HuH-7 (cell line): ENCODE results near the gene ZNF396.

Source experiments
- DNase-seq: peaks from one replicate; pipeline ENCODE4 v3.0.0; 2011; ENCODE audit warnings: low spot score

ZNF396 gene

DNA sequence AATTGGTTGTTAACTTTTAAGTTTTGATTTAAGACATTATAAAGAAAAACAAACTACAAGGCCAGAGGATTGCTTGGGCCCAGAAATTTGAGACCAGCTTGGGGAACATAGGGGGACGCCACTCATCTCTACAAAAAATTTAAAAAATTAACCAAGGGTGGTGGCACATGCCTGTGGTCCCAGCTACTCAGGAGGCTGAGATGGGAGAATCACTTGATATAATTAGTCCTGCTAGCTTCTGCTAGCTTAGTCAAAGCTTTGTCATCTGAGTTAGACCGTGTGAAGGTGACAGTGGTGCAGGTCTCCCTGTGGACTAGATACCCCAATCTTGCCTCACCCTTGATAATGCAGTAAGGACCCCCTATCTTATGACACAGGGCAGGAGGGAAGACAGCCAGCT, 6.0 kb upstream of the ZNF396 start:
- DNase-seq: no peak

DNA sequence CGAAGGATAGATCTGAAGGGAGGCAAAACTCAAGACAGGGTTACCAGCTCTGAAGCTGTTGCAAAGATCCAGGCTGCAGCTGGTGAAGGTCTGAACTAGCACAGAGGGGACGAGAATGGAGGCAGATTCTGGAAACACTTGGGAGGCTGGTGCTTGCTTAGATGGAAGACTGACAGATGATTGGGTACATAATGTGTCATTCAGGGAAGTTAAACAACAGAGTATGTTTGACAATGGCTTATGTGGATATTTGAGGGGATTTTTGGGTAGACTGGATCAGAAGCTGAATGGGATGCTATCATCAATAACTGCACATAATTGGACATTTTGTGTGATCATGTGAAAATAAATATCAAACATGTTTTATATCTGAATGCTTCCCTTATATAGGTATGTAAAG, 2.3 kb upstream of the ZNF396 start:
- DNase-seq: no peak

DNA sequence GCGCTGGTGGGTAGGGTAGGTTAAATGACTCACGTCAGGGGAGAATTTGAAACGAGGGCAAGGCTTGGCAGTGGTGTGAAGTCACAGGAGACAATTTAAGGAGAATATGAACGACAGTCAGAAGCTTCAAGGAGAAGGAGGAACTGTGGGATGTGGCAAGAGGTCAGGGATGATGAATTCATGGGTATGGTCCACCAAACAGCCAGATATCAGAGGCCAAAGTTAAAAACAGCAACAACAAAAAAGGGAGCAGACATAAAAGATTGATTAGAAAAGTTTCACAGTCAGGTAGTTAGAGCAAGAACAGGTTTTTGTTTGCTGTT, 1.4 kb upstream of the ZNF396 start:
- DNase-seq: no peak

DNA sequence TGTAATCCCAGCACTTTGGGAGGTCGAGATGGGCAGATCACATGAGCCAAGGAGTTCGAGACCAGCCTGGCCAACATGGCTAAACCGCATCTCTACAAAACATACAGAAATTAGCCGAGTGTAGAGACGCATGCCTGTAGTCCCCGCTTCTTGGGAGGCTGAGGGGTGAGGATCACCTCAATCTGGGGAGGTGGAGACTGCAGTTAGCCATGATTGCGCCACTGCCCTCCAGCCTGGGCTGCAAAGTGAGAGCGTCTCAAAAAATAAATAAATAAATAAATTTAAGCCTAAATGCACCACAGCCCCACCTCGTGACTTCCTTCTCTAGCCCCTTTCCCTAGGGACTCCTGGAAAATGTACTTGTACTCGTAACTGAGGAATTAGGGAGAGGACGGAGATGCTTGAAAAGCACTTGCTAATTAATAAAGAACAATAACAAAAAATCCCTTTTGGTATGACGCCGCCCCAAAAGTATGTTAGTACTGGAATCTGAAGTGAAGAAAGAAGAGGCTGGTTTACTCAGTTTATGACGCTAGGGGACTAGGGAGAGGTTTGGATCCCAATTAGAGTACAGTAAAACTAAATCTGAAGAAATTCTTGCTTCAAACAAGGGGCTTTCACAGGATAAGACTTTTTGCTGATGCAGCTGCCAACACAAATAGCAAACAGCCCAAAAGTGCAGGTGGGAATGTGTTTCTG, 887 bp upstream of the ZNF396 start:
- no peak for DNase-seq

DNA sequence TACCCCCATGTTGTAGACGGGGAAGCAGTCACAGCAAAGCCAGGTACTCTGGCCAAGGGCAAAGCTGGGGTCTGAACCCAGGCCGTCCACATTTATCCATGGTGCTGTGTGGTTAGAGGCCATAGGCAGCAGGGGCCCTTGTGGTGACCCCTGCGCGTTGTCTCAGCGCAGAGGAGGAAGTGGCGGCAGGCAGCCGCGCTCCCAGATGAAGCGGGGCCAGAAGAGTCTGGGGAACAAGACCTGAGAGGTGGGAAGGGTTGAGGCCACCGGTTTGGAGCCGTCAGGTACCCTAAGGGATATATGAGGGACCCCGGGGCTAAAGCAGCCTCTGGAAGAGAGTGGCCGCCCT, 770 bp downstream of the ZNF396 start:
- peak; percentile 44 for DNase-seq

DNA sequence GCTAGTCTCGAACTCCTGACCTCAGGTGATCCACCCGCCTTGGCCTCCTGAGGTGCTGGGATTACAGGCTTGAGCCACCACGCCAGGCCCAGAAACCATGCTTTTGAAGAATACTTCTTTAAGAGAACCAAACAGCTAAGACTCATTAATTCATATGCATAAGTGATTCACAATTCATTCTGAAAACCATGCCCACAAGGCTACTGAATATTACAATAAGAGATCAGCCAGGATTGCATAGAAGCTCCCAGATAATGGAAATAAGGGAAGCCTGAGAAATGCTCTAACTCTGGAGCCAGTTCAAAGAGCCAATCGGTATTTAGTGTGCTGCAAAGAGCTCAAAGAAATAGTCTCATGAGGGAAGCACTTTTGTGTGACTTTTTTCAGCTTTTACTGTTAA, 2.4 kb downstream of the ZNF396 start:
- no peak for DNase-seq

DNA sequence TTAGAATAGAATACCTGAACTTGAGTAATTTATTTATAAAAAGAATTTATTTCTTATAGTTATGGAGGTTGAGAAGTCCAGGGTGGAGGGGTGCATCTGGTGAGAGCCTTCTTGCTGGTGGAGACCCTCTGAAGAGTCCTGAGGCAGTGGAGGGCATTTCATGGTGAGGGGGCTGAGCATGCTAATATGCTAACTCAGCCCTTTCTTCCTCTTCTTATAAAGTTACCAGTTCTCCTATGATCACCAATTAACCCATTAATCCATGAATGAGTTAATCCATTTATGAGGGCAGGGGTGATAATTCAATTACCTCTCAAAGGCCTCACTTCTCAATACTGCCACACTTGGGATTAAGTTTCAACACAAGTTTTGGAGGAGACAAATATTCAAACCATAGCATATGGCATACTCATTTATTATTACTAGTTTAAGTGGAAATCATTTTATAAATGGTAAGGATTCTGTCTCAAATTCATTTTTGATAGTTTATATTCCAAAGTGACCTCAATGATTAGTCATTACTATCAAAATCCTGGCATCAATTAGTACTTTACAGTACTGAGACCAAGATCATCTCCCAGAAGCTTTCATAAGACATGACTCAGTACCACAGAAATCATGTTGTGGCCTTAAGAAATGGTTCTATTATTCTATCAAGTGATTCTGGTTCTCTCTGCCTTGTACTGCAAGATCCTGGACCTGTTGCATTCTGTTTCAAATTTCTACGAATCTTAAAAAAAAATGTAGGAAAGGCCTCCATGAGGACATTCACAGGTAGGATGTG, 5.5 kb downstream of the ZNF396 start:
- DNase-seq: no peak

DNA sequence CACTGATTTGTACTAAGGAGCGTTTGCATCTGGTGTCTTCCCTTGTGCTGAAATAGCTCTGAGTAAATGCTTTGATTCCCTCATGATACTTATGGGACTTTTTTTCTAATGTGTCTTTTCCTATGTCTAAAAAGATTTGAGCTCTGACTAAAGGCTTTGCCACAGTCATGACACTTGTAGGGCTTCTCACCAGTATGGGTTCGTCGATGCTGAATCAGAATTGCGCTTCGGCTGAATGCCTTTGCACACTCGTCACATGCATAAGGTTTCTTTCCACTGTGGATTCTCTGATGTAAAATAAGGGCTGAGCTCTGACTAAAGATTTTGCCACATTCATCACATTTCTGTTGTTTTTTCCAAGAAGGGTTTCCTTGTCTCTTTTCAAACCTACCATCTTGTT, 8.0 kb downstream of the ZNF396 start:
- no peak for DNase-seq

DNA sequence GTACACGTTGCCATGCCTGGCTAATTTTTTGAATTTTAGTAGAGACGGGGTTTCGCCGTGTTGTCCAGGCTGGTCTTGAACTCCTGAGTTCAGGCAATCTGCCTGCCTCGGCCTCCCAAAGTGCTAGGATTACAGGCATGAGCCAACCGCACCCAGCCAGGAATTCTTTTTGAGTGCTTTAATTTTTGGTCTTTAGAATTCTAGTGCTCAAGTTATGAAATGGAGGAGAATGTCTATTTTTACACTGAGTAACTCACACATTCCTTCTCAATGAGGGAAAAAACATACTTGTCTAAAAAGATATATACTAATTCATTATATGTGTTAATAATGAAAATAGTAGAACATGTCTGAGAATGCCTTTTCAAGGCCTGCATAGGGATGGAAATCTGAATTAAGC, 8.5 kb downstream of the ZNF396 start:
- no peak for DNase-seq

DNA sequence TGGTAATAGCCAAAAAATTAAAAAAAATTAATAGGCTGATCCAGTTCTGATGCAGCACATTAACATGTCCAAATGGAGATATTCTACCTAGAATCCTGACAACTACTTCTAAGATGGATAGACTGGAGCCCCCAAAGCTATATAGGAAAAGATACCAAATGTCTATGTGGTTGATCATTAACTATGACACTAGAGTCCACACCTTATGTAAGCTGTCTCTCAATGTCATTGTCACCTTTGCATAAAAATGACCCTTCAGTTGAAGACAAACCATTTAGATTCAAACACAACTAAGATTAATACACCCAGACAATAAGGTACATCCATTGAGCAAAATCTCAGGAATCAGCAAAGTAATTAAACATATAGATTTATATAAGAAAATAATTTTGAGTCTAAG, 14.6 kb downstream of the ZNF396 start:
- no peak for DNase-seq

DNA sequence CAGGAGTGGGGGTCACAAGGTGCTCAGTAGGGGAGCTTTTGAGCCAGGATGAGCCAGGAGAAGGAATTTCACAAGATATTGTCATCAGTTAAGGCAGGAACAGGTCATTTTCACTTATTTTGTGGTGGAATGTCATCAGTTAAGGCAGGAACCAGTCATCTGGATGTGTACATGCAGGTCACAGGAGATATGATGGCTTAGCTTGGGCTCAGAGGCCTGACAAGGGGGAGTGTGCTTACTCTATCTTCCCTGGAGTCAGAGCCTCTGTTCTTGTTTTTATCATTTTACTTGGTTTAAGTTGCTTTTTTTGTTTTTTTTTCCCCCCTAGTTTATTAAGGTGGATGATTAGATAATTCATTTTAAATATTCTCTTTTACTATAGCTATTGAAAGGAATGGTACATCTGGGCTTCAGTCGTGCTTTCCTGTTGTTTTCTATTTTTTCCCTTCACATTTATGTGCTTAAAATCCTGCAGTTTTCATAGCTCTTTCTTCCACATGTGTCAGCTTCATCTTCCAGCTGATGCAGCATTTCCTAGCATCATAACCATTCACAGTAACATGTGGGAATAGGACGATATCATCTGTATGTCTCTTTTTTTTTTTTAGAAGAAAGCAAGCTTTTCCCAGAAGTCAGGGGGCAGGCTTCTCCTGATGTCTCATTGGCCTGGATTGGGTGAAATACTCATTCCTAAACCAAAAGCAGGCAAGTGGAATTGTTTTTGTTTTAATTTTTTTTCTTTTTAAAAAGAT, 15.4 kb downstream of the ZNF396 start:
- DNase-seq: no peak

DNA sequence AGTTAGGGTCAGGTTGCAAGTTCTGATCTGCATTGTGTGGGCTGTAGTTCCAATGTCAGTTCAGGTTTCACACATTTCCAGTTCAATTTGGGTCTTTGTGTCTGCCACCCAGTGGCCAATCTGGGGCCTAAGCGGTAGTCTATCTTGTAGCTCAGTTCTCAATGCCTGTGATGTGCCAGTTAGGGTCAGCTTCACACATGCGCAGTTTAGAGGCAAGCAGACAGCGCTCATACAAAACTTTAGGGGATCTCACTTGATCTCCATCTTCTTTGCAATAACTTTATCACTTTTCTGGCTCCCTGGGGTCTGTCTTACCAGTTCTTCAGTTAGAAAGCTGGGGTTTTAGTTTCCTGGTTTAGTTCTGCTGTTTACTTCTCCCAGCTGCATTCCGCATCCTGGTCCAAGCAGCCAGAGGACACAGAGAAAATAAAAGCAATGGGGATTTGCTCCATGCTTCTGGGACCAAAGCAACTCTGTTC, 22.0 kb downstream of the ZNF396 start:
- DNase-seq: peak; percentile 48

DNA sequence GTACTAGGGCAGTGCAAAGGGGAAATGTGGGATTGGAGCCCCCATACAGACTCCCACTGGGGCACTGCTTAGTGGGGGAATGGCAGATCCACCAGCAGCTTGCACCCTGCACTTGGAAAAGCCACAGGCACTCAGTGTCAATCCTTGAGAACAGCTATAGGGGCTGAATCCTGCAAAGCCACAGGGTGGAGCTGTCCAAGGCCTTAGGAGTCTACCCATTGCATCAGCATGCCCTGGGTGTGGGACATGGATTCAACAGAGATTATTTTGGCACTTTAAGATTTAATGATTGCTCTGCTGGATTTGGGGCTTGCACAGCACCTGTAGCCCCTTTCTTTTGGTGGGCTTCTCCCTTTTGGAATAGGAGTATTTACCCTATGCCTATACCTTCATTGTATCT, 24.4 kb downstream of the ZNF396 start:
- no peak for DNase-seq

DNA sequence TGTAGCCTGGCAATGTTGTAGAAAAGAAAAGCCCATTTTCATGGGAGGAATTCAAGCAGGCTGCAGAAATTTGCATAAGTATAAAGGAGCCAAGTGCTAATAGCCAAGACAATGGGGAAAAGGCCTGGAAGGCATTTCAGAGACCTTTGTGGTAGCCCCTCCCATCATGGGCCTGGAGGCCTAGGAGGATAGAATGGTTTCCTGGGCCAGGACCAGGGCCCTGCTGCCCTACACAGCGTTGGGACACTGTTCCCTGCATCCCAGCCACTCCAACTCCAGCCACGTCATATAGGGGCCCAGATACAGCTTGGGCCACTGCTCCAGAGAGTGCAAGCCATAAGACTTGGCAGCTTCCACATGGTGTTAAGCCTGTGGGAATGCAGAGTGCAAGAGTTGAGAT, 24.9 kb downstream of the ZNF396 start:
- DNase-seq: no peak

DNA sequence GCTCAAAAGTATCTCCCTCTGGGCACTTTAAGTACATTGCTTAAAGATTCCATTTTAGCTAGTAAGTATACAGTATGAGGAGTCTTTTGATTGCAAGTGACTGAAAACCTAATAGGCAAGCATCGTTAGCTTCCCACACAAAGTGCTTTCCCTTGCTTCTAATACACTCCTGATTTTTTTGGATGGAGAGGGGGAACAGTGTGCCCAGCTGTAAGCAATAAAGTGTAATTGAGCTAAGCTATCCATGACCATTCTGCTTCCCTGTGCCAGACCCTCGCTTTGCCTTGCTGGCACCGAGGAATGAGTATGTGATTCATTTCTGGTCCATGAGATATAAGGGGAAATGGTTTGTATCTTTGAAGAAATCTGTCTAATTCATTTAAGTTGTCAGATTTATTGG, 29.1 kb downstream of the ZNF396 start:
- DNase-seq: no peak

DNA sequence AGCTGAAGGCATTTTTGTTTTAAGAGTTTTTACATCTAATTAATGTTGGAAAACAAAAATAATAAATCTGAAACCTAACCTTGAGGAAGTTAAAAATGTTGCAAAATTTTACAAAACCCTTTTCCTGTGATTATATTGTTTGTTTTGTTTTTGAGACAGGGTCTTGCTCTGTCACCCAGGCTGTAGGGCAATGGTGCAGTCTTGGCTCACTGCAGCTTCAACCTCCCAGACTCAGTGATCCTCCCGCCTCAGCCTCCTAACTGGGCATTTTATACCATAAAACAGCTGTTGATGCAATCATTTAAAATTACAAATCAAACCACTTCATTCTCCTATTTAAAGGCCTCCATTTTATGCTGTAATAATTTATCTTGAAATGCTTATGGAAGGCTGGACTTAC, 31.2 kb downstream of the ZNF396 start:
- DNase-seq: no peak

DNA sequence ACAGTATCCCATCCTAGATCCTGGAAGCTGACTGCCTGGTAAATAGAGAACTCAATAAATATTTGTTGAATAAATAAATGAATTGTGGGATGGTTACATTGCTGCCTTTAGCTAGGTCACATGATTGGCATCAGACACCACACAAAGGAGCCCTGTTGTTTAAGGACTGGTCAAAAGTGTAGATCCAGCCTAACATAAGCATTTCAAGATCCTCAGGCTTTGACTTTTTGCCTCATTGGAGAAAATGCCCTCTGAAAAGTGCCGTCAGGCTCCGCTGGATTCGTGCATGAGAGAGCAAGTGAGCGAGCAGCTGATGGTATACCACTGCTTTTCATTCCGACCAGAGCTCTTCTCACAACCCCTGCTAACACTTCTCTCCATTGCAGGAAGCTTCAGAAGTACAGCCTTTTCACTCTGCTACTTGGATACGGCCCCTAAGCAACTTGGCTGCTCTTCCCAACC, 31.6 kb downstream of the ZNF396 start:
- no peak for DNase-seq

DNA sequence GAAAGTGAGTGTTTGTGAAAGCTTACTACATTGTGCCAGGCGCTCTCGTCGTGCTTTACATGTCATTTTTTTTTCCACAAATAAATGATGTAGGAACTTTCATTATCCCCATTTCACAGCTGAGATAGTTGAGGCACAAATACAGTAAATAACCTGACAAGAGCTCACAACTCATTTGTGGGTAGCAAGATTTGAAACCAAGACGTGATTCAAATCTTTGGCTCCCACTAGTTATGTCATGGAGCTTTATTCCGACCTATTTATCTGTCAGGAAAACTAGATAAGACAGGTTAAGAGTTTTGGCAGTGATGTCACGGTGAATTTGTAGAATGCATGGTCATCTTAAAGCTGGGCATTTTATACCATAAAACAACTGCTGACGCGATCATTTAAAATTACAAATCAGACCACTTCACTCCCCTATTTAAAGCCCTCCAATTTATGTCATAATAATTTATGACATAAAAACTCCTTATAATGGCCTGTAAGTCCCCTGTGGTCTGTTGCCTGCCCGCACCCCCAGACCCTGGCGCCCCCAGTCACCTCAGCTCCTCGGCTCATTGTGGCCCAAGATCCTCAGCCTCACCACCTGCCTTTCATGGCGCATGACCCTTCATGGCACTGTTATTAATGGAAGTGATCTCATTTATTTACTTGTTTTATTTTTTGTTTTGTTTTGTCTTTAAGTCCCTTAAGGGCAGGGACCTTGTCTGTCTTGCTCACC, 32.2 kb downstream of the ZNF396 start:
- DNase-seq: no peak

DNA sequence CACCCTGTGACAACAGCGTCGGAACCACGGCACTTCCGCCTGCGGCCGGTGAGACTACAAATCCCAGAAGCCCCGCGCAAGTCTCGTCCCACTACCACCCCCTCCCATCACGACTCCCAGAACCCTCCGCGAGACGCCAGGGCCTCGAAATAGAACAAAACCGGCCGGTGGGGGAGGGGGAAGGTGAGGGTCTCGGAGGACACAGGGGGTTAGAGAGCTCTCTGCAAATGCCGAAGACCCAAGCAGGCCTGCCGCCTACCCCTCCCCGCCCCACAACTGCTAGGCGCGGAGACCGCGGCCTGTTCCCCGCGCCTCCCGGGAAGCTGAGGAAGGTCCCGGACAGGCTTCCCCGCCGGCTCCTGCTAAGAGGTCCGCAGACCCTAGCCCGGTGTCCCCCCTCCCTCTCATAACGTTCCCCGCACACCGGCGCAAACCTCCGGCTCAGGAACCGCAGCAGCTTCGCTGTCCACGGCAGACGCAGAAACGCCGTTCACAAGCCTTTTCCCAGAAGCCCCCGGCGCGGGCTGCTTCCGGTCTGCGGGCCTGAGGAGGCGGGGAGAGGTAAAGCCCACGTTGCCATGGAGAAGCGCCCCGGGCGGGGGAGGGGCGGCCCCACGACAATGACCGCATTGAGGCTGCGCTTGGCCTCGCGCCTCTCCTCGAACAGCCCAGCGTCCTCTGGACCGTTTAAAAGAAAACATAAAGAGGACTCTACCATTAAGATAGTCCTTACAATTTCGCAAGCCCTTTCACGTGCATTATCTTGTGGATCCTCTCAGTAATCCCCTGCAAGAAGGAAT, 33.0 kb downstream of the ZNF396 start, which contains the start of gene ZNF24:
Gene ZNF24 (minus strand): TSS at position 485 of the 800 bp plus-strand sequence. CDS start 3,770 bp downstream, outside the sequence.
- peak; percentile 74 for DNase-seq

DNA sequence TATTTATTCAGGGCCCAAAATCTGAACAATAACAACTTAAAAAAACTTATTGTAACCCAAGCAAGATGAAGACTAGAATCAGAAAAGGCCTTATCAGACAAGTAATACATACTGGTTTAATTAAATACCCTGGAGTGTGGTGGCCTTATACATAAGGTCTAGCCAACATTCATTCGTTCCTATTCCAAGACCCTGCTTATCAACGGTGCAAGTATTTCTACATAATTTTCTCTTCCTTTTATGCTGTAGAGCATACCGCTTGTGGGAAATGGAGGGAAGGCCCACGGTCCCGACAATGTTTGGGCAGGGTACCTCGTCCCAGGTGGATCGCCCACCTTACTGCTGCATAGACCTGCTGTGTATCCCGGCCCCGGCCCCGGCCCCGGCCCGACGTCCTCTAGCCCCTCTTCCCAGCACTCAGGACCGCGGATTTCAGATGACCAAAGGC, 33.6 kb downstream of the ZNF396 start:
- no peak for DNase-seq

DNA sequence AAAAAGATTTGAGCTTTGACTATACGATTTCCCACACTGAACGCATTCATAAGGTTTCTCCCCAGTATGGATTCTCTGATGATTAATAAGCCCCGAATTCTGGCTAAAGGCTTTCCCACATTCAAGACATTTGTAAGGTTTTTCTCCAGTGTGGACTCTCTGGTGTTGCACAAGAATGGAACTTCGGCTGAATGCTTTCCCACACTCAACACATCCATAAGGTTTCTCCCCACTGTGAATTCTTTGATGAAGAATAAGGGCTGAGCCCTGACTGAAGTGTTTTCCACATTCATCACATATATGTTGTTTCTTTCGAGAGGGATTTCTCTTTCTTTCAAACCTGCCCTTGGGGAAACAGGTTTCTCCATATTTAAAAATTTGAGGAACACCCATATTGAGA, 39.9 kb downstream of the ZNF396 start:
- no peak for DNase-seq
